ENCODE results near the gene F9. TPM values are rescaled to one million over a fixed set of nuclear protein-coding genes. Genes with fewer than 3 reads are reported as not detected.
"Not testable (repeated sequence)": the region's sequence is repeated elsewhere in the genome, so short reads cannot be mapped to it uniquely, and the experiment has no call there.

F9 gene
- total RNA-seq, 4 donors from 2014 or later: not detected

GRCh38 chrX:139508099-139508498 lies 22.4 kb upstream of the F9 start:
- H3K4me1 ChIP-seq: no peaks in the 10 kb centered on the region
- TF ChIP-seq, protein P1, sequence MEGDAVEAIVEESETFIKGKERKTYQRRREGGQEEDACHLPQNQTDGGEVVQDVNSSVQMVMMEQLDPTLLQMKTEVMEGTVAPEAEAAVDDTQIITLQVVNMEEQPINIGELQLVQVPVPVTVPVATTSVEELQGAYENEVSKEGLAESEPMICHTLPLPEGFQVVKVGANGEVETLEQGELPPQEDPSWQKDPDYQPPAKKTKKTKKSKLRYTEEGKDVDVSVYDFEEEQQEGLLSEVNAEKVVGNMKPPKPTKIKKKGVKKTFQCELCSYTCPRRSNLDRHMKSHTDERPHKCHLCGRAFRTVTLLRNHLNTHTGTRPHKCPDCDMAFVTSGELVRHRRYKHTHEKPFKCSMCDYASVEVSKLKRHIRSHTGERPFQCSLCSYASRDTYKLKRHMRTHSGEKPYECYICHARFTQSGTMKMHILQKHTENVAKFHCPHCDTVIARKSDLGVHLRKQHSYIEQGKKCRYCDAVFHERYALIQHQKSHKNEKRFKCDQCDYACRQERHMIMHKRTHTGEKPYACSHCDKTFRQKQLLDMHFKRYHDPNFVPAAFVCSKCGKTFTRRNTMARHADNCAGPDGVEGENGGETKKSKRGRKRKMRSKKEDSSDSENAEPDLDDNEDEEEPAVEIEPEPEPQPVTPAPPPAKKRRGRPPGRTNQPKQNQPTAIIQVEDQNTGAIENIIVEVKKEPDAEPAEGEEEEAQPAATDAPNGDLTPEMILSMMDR (IDR thresholded peaks at IDR 0.05): no peak
- no peak for TF ChIP-seq POLR2A (IDR thresholded peaks at IDR 0.05)
- TF ChIP-seq EP300 (IDR thresholded peaks at IDR 0.05): no peak
- ATAC-seq: no peak
- H3K9me3 ChIP-seq: no peaks in the 10 kb centered on the region
- H3K27me3 ChIP-seq: no peaks in the 10 kb centered on the region
- H3K36me3 ChIP-seq: no peaks in the 10 kb centered on the region
- H3K4me3 ChIP-seq: no peak overlapping the region
- H3K27ac ChIP-seq: no peak overlapping the region
- 16 to 56% methylated on average over 2 to 5 of the region's 8 CpGs for WGBS, 2 donors (ENCODE audit: low coverage in 1 of 2)

- no peaks in the 10 kb centered on the region for H3K4me1 ChIP-seq
- WGBS, 2 donors (ENCODE audit: low coverage in 1 of 2): 93% methylated on average over 2 of the region's 2 CpGs; no CpG with 5 or more reads in 1 of the 2 donors
- peaks cover 0 to 1% (median 0%) of the 10 kb centered on the region in 3 donors for H3K9me3 ChIP-seq
- no peak overlapping the region for H3K27ac ChIP-seq
- H3K36me3 ChIP-seq: no peaks in the 10 kb centered on the region
- H3K4me3 ChIP-seq: no peak overlapping the region
- ATAC-seq: no peak
- H3K27me3 ChIP-seq: no peaks in the 10 kb centered on the region
- TF ChIP-seq POLR2A (IDR thresholded peaks at IDR 0.05): no peak
- no peak for TF ChIP-seq EP300 (IDR thresholded peaks at IDR 0.05)
- no peak for TF ChIP-seq POLR2AphosphoS5 (IDR thresholded peaks at IDR 0.05)
- TF ChIP-seq, protein P1 (IDR thresholded peaks at IDR 0.05): no peak
Observed at GRCh38 chrX:139518475-139518874, 12.1 kb upstream of the F9 start.

- H3K36me3 ChIP-seq, H3K27ac ChIP-seq, H3K4me3 ChIP-seq, H3K27me3 ChIP-seq, ATAC-seq, H3K4me1 ChIP-seq, H3K9me3 ChIP-seq: not testable (repeated sequence)
- WGBS, 2 donors (ENCODE audit: low coverage in 1 of 2): 79% methylated on average over 3 of the region's 3 CpGs; no CpG with 5 or more reads in 1 of the 2 donors
Observed at GRCh38 chrX:139528829-139529228, 1.7 kb upstream of the F9 start.

DNA sequence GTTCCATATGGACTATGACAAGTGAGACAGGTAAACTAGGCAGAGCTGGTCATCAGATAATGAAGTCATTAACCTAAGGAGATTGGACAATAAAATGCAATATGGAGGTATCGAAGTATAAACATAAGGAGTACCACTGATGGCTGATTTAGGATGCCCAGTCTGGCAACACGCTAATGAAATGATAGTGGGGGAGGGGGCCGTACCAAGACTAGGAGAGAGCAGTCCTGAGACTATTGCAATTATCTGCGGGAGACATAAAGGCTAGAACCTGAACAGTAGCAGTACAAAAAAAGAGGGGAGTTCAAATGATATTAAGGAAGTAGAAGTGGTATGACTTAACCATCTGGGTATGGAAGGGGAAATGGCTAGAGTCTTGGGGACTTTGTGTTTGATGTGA lies 2.3 kb downstream of the F9 start:
- no peak for ATAC-seq
- Histone ChIP-seq H3K4me1 (no peaks in the 10 kb centered on the region), H3K27ac (no peak overlapping the region), H3K4me3 (no peak overlapping the region), H3K9me3 (no peaks in the 10 kb centered on the region), H3K27me3 (no peaks in the 10 kb centered on the region), H3K36me3 (no peaks in the 10 kb centered on the region)
- WGBS, 2 donors (ENCODE audit: low coverage in 1 of 2): 78 to 90% methylated on average over 2 to 4 of the region's 4 CpGs
- TF ChIP-seq POLR2AphosphoS5 (IDR thresholded peaks at IDR 0.05) (no peak), EP300 (IDR thresholded peaks at IDR 0.05) (no peak)
- TF ChIP-seq, protein P1 (IDR thresholded peaks at IDR 0.05): no peak

- 48 to 71% methylated on average over 1 to 2 of the region's 4 CpGs for WGBS, 2 donors (ENCODE audit: low coverage in 1 of 2)
- H3K4me3 ChIP-seq: no peak overlapping the region
- ATAC-seq: no peak
Observed at GRCh38 chrX:139533444-139533843, 2.9 kb downstream of the F9 start.

More at GRCh38 chrX:139533444-139533843, 2.9 kb downstream of the F9 start:
- Histone ChIP-seq H3K4me1 (no peaks in the 10 kb centered on the region), H3K36me3 (no peaks in the 10 kb centered on the region), H3K27me3 (no peaks in the 10 kb centered on the region), H3K9me3 (no peaks in the 10 kb centered on the region), H3K27ac (no peak overlapping the region)
- TF ChIP-seq POLR2AphosphoS5 (IDR thresholded peaks at IDR 0.05) (no peak), EP300 (IDR thresholded peaks at IDR 0.05) (no peak), POLR2A (IDR thresholded peaks at IDR 0.05) (no peak)
- TF ChIP-seq, protein P1 (IDR thresholded peaks at IDR 0.05): no peak

All from gastroesophageal sphincter (tissue), 4 donors.